GM23248 (cell line): ENCODE results near the gene CHPT1. TPM values are rescaled to one million over a fixed set of nuclear protein-coding genes. Genes with fewer than 3 reads are reported as not detected.
A peak's percentile ranks its signal among the peaks of the same experiment; 100 is the strongest.

Source experiments
- DNase-seq: peaks from one replicate; pipeline ENCODE4 v3.0.0-alpha.2; 2015
- H2AFZ ChIP-seq: fragments of 200-600 bp; sonication (generic); 2 replicates; pipeline ENCODE4 v1.6.1; 2016; ENCODE audit warnings: antibody characterized with exemption
- H3F3A ChIP-seq: fragments of 200-600 bp; sonication (generic); 2 replicates; pipeline ENCODE4 v1.6.1; 2016; ENCODE audit warnings: mild to moderate bottlenecking, antibody characterized with exemption, mixed run types; ENCODE audit not compliant: insufficient read depth
- H3K27ac ChIP-seq: fragments of 200-600 bp; sonication (generic); 2 replicates; pipeline ENCODE4 v1.5.1; 2016; ENCODE audit warnings: mild to moderate bottlenecking
- H3K27me3 ChIP-seq: fragments of 200-600 bp; sonication (generic); replicated peaks from 2 replicates; pipeline ENCODE4 v1.6.1; 2016; ENCODE audit warnings: mild to moderate bottlenecking; ENCODE audit not compliant: insufficient read depth
- H3K36me3 ChIP-seq: fragments of 200-600 bp; sonication (generic); 2 replicates; pipeline ENCODE4 v1.6.1; 2016; ENCODE audit warnings: low read depth, mild to moderate bottlenecking
- H3K4me1 ChIP-seq: fragments of 200-600 bp; sonication (generic); 2 replicates; pipeline ENCODE4 v1.6.1; 2016; ENCODE audit warnings: mild to moderate bottlenecking; ENCODE audit not compliant: insufficient read depth
- H3K4me2 ChIP-seq: fragments of 200-600 bp; sonication (generic); one replicate; pipeline ENCODE4 v1.6.1; 2016; ENCODE audit warnings: mild to moderate bottlenecking; ENCODE audit not compliant: unreplicated experiment
- H3K4me3 ChIP-seq: fragments of 200-600 bp; sonication (generic); 2 replicates; pipeline ENCODE4 v1.5.1; 2016; ENCODE audit warnings: mild to moderate bottlenecking
- H3K79me2 ChIP-seq: fragments of 200-600 bp; sonication (generic); 2 replicates; pipeline ENCODE4 v1.6.1; 2016; ENCODE audit warnings: mild to moderate bottlenecking; ENCODE audit not compliant: insufficient read depth
- H3K9ac ChIP-seq: fragments of 200-600 bp; sonication (generic); 2 replicates; pipeline ENCODE4 v1.6.1; 2016; ENCODE audit warnings: mild to moderate bottlenecking
- H3K9me2 ChIP-seq: fragments of 200-600 bp; sonication (generic); 2 replicates; pipeline ENCODE4 v1.6.1; 2016; ENCODE audit warnings: mixed run types, mild to moderate bottlenecking, moderate library complexity; ENCODE audit not compliant: insufficient read depth
- H3K9me3 ChIP-seq: fragments of 200-600 bp; sonication (generic); one replicate; pipeline ENCODE4 v1.6.1; 2017; ENCODE audit warnings: low read depth
- H4K20me1 ChIP-seq: fragments of 200-600 bp; sonication (generic); 2 replicates; pipeline ENCODE4 v1.6.0; 2016; ENCODE audit not compliant: insufficient read depth
- EZH2 ChIP-seq: fragments of 200-600 bp; sonication (generic); IDR thresholded peaks from 2 replicates; pipeline ENCODE4 v1.6.1; 2018; ENCODE audit warnings: antibody characterized with exemption, mild to moderate bottlenecking; ENCODE audit not compliant: insufficient read depth, poor library complexity, severe bottlenecking
- EZH2phosphoT487 ChIP-seq: fragments of 200-600 bp; sonication (generic); IDR thresholded peaks from 2 replicates; pipeline ENCODE4 v1.6.1; 2018; ENCODE audit warnings: antibody characterized with exemption, moderate library complexity, mild to moderate bottlenecking, low read depth; ENCODE audit not compliant: insufficient read depth
- WGBS, 2 experiments: methylation state at CpG; one replicate each; pipeline ENCODE4 v1.1.6; 2015 to 2017; ENCODE audit warnings: low lambda C conversion rate in 2 of 2, low coverage in 1 of 2; ENCODE audit errors: missing lambda C conversion rate in 2 of 2; 5-methylcytosine and 5-hydroxymethylcytosine counted together
- in situ Hi-C: fragments of 300-500 bp; cut with MboI; formaldehyde crosslinking; loops from 2 replicates; pipeline ENCODE4 v1.15.0; 2020
- polyA plus RNA-seq: library from polyadenylated mRNA; unstranded; fragments of >200 nt; fragmentation: Nextera tagmentation; extraction: Ambion mirVana; gene quantifications from 2 replicates; pipeline ENCODE4 v1.2.1, GENCODE V29; 2016
- total RNA-seq: library from RNA; depleted of rRNA; stranded (reverse); fragments of >200 nt; shearing (Covaris generic); gene quantifications from 2 replicates; pipeline ENCODE4 v1.2.3, GENCODE V29; 2014

The CHPT1 gene
- total and polyA plus RNA-seq, 2 experiments from 2014 or later, result 32.6 to 35.4 TPM

DNA sequence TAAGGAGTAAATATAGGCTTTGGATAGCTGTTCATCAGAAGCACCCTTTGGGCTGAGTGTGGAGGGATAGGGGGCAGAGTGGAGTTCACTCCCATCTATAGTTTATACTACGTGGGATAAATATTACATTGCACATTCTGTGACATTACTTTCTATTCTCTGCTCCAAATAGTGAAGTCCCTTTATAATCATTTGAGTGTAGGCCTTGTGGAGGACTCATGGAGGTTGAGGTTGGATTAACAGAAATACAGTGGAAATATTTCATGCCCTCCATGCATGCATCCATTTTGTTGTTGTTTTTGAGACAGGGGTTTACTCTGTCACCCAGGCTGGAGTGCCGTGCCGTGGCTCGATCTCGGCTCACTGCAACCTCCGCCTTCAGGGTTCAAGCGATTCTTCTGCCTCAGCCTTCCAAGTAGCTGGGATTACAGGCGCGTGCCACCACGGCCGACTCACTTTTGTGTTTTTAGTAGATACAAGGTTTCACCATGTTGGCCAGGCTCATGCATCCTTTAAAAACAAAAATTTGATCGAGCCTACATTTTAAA lies 1.4 kb downstream of the CHPT1 start:
- in situ Hi-C loops, result no loop called here
- peak overlapping the region; percentile 82 for H3K9ac ChIP-seq
- peaks cover 7% of the 10 kb centered on the region for H3K4me1 ChIP-seq
- 88 to 91% methylated on average over 12 of the region's 12 CpGs for WGBS, 2 experiments
- DNase-seq, result peak; percentile 39
- no peaks in the 10 kb centered on the region for H3K36me3 ChIP-seq
- peak overlapping the region; percentile 94 for H2AFZ ChIP-seq
- H3K4me2 ChIP-seq, result peak overlapping the region; percentile 86
- peaks cover 18% of the 10 kb centered on the region; the same call in 1 of the 2 replicates for H3F3A ChIP-seq
- H3K79me2 ChIP-seq, result peaks cover 41% of the 10 kb centered on the region
- no peaks in the 10 kb centered on the region for H4K20me1 ChIP-seq
- no peaks in the 10 kb centered on the region for H3K27me3 ChIP-seq
- H3K4me3 ChIP-seq, result peak overlapping the region; percentile 89
- peak overlapping the region; percentile 58 for H3K27ac ChIP-seq
- H3K9me2 ChIP-seq, result no peaks in the 10 kb centered on the region
- no peaks in the 10 kb centered on the region for H3K9me3 ChIP-seq
- TF ChIP-seq EZH2, result no peak
- TF ChIP-seq EZH2phosphoT487, result no peak

DNA sequence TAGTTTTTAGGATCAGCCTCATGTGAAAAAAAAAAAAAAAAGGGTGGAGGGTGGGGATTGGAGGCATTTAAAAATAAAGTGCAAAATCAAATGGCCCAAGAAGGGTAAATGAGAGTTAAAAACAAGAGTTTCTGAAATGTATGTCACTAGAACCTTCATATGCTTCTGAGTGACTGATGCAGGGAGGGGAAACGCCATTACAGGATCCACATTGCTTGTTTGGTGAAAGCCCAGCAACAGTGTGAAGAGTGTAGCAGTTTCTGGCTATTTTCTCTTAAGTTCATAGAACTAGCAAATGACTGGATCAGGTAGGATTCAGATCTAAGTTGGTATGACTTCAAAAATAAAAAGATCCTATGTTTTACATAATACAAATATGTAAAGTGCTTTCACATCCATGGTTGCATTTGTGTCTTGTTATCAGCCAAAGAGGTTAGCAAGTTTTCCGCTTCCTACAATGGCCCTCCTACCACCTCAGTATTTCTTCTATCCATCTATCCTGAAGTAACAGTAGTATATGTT lies 2.9 kb downstream of the CHPT1 start:
- H4K20me1 ChIP-seq, result no peaks in the 10 kb centered on the region
- H3K9me3 ChIP-seq, result no peaks in the 10 kb centered on the region
- DNase-seq, result no peak
- H3F3A ChIP-seq, result peaks cover 16% of the 10 kb centered on the region; the same call in 1 of the 2 replicates
- 88 to 92% methylated on average over 2 of the region's 2 CpGs for WGBS, 2 experiments
- no peaks in the 10 kb centered on the region for H3K36me3 ChIP-seq
- TF ChIP-seq EZH2phosphoT487, result no peak
- no peak for TF ChIP-seq EZH2
- no peak overlapping the region for H3K9ac ChIP-seq
- no peak overlapping the region for H3K4me3 ChIP-seq
- H3K4me2 ChIP-seq, result no peak overlapping the region
- no peaks in the 10 kb centered on the region for H3K27me3 ChIP-seq
- H2AFZ ChIP-seq, result no peak overlapping the region
- peaks cover 7% of the 10 kb centered on the region for H3K4me1 ChIP-seq
- in situ Hi-C loops, result no loop called here
- no peak overlapping the region for H3K27ac ChIP-seq
- peaks cover 41% of the 10 kb centered on the region for H3K79me2 ChIP-seq
- no peaks in the 10 kb centered on the region for H3K9me2 ChIP-seq

DNA sequence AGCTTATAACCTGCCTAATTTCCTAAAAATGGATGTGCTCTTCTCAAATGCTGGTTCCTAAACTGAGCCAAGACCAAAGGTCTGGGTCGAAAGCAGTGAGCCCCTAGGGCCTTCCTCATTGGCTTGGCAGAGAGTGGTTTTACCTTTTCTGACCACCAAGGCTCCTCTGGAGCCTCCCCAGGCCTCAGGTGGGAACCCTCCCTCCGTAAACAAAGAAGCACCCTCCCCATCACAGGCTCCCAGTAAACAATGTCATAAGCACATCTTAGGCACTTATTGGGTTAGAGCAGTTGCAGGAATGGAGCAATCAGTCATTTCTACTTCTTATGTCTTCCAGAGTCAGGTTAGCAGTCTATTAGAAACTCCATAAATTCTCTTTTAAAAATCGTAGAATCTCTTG lies 6.0 kb downstream of the CHPT1 start:
- Histone ChIP-seq H4K20me1 (no peaks in the 10 kb centered on the region), H3K4me2 (no peak overlapping the region), H3K9me3 (no peaks in the 10 kb centered on the region), H3K79me2 (peaks cover 59% of the 10 kb centered on the region), H3F3A (no peaks in the 10 kb centered on the region), H3K4me1 (peaks cover 10% of the 10 kb centered on the region), H3K9me2 (no peaks in the 10 kb centered on the region), H3K27ac (no peak overlapping the region), H3K36me3 (no peaks in the 10 kb centered on the region), H3K27me3 (no peaks in the 10 kb centered on the region), H3K9ac (no peak overlapping the region), H3K4me3 (no peak overlapping the region), H2AFZ (no peak overlapping the region)
- TF ChIP-seq EZH2phosphoT487 (no peak), EZH2 (no peak)
- no peak for DNase-seq
- WGBS, 2 experiments, result 92 to 99% methylated on average over 3 of the region's 3 CpGs
- in situ Hi-C loops, result no loop called here

DNA sequence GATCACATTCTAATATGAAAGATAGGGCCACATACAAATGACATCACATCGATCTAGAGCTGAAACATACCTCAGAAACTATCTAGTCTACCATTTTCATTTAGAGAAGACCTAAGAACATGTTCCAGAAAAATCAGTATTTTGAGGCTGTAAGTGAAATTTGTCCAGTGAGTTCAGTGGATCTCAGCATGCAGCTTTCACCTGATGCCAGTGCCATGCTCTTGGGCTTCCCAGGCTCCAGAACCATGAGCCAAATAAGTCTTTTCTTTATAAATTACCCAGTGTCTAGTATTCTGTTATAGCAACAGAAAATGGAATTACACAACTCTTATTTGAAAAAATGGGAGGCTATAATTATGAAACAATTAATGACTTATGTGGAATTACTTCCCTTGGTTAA lies 9.0 kb downstream of the CHPT1 start:
- in situ Hi-C loops, result no loop called here
- Histone ChIP-seq H3K79me2 (peaks cover 40% of the 10 kb centered on the region), H3K9ac (no peak overlapping the region), H3K4me3 (no peak overlapping the region), H4K20me1 (no peaks in the 10 kb centered on the region), H3K9me3 (no peaks in the 10 kb centered on the region), H2AFZ (no peak overlapping the region), H3K36me3 (no peaks in the 10 kb centered on the region), H3K4me2 (no peak overlapping the region), H3F3A (no peaks in the 10 kb centered on the region), H3K27me3 (no peaks in the 10 kb centered on the region), H3K4me1 (peaks cover 4% of the 10 kb centered on the region; the same call in 1 of the 2 replicates), H3K9me2 (no peaks in the 10 kb centered on the region), H3K27ac (no peak overlapping the region)
- no peak for DNase-seq
- TF ChIP-seq EZH2phosphoT487, result no peak
- no peak for TF ChIP-seq EZH2
- WGBS, 2 experiments, result 100% methylated on average over 1 of the region's 1 CpG

DNA sequence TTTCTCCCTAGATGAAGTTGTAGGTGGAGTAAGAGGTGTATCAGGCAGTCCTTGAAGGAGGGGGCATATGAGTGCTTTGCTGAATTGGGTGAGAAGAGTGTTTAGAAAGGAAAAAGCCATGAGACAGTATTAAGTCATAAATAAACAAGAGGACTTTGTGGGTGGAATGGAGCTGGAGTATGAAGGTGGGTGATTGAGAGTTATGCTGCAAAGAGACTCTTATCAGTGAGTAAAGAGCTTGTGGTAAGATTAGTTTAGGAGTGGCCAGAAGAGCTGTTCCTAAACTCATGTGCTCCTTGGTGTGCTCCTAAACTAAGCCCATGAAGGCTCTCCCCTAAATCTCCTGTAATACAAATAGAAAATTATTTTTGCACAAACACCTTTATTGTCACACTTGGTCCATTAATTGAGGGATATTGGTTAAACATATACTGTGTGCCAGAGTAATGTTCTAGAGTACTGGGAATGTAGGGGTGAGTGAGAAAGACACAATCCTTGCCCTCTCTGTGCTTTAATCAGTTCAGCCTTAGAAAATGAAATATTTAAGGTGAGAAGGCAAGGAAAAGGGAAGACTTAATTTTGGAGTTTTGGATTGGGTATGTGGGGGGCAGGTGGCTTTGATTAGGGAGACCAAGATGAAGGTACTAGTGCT lies 9.8 kb downstream of the CHPT1 start:
- in situ Hi-C loops, result no loop called here

More for the DNA sequence above, 9.8 kb downstream of the CHPT1 start:
- TF ChIP-seq EZH2 (no peak), EZH2phosphoT487 (no peak)
- Histone ChIP-seq H3K4me1 (peaks cover 4% of the 10 kb centered on the region; the same call in 1 of the 2 replicates), H3K4me2 (no peak overlapping the region), H2AFZ (no peak overlapping the region), H3K36me3 (no peaks in the 10 kb centered on the region), H4K20me1 (no peaks in the 10 kb centered on the region), H3K27me3 (no peaks in the 10 kb centered on the region), H3K4me3 (no peak overlapping the region), H3F3A (no peaks in the 10 kb centered on the region), H3K79me2 (peaks cover 31% of the 10 kb centered on the region; the same call in 1 of the 2 replicates), H3K27ac (no peak overlapping the region), H3K9ac (no peak overlapping the region), H3K9me3 (no peaks in the 10 kb centered on the region), H3K9me2 (no peaks in the 10 kb centered on the region)
- DNase-seq, result no peak
